ENCODE results near the gene UBE2E2. TPM values are rescaled to one million over a fixed set of nuclear protein-coding genes. Genes with fewer than 3 reads are reported as not detected.

UBE2E2 gene
- total and polyA plus RNA-seq, 7 experiments from 2014 or later, result 2.4 to 28.8 (median 15.3) TPM

GRCh38 chr3:23496165-23496564 is 293.0 kb downstream of the UBE2E2 start:
- intact Hi-C loops (cut with micrococcal nuclease), result no loop called here
- ChIA-PET POLR2A (no interaction called here), CTCF (no interaction called here)
- H3K27me3 Mint-ChIP-seq, result no peaks in the 10 kb centered on the region
- H3K27ac Mint-ChIP-seq, result no peak overlapping the region
- Histone ChIP-seq H3K4me3 (ENCODE audit: low read length) (no peak overlapping the region), H3K27me3 (ENCODE audit: control insufficient read depth in 2 of 2, insufficient read depth in 2 of 2, low read length in 2 of 2) (no peaks in the 10 kb centered on the region), H3K36me3 (ENCODE audit: control insufficient read depth in 2 of 3, insufficient read depth in 3 of 3, low read length in 3 of 3) (no peaks in the 10 kb centered on the region), H3K4me1 (ENCODE audit: control insufficient read depth in 2 of 2, insufficient read depth in 2 of 2, low read length in 2 of 2) (no peaks in the 10 kb centered on the region), H3K27ac (ENCODE audit: low read depth, low read length) (no peak overlapping the region), H3K9me3 (ENCODE audit: control insufficient read depth in 2 of 3, low read length in 3 of 3) (no peaks in the 10 kb centered on the region)
- H3K4me1 Mint-ChIP-seq, result peaks cover 0 to 5% (median 0%) of the 10 kb centered on the region in 7 donors
- H3K36me3 Mint-ChIP-seq, result peaks cover 0 to 7% (median 0%) of the 10 kb centered on the region in 5 donors
- ATAC-seq, result no peak
- no peaks in the 10 kb centered on the region for H3K9me3 Mint-ChIP-seq
- DNase-seq, result no peak
- H3K4me3 Mint-ChIP-seq, result no peak overlapping the region

GRCh38 chr3:23497156-23497555 is 294.0 kb downstream of the UBE2E2 start:
- H3K27me3 ChIP-seq (ENCODE audit: control insufficient read depth in 2 of 2, insufficient read depth in 2 of 2, low read length in 2 of 2), result no peaks in the 10 kb centered on the region
- no peaks in the 10 kb centered on the region for H3K27me3 Mint-ChIP-seq
- no peaks in the 10 kb centered on the region for H3K9me3 ChIP-seq (ENCODE audit: control insufficient read depth in 2 of 3, low read length in 3 of 3)
- peaks cover 0 to 5% (median 0%) of the 10 kb centered on the region in 7 donors for H3K4me1 Mint-ChIP-seq
- DNase-seq (no peak), ATAC-seq (no peak)
- no peaks in the 10 kb centered on the region for H3K9me3 Mint-ChIP-seq
- no peak overlapping the region for H3K27ac ChIP-seq (ENCODE audit: low read depth, low read length)
- no peak overlapping the region for H3K4me3 Mint-ChIP-seq
- peaks cover 0 to 12% (median 0%) of the 10 kb centered on the region in 5 donors for H3K36me3 Mint-ChIP-seq
- intact Hi-C loops (cut with micrococcal nuclease), result no loop called here
- H3K36me3 ChIP-seq (ENCODE audit: control insufficient read depth in 2 of 3, insufficient read depth in 3 of 3, low read length in 3 of 3), result no peaks in the 10 kb centered on the region
- ChIA-PET CTCF (no interaction called here), POLR2A (no interaction called here)
- no peaks in the 10 kb centered on the region for H3K4me1 ChIP-seq (ENCODE audit: control insufficient read depth in 2 of 2, insufficient read depth in 2 of 2, low read length in 2 of 2)
- no peak overlapping the region for H3K27ac Mint-ChIP-seq
- no peak overlapping the region for H3K4me3 ChIP-seq (ENCODE audit: low read length)

GRCh38 chr3:23501201-23501802 is 298.2 kb downstream of the UBE2E2 start:
- Histone ChIP-seq H3K4me1 (ENCODE audit: control insufficient read depth in 2 of 2, insufficient read depth in 2 of 2, low read length in 2 of 2) (no peaks in the 10 kb centered on the region), H3K4me3 (ENCODE audit: low read length) (no peak overlapping the region), H3K9me3 (ENCODE audit: control insufficient read depth in 2 of 3, low read length in 3 of 3) (no peaks in the 10 kb centered on the region), H3K27ac (ENCODE audit: low read depth, low read length) (no peak overlapping the region), H3K36me3 (ENCODE audit: control insufficient read depth in 2 of 3, insufficient read depth in 3 of 3, low read length in 3 of 3) (no peaks in the 10 kb centered on the region), H3K27me3 (ENCODE audit: control insufficient read depth in 2 of 2, insufficient read depth in 2 of 2, low read length in 2 of 2) (no peaks in the 10 kb centered on the region)
- intact Hi-C loops (cut with micrococcal nuclease), result no loop called here
- ChIA-PET CTCF (no interaction called here), POLR2A (no interaction called here)
- peaks cover 0 to 2% (median 0%) of the 10 kb centered on the region in 11 donors for H3K9me3 Mint-ChIP-seq
- H3K36me3 Mint-ChIP-seq, result peaks cover 0 to 15% (median 0%) of the 10 kb centered on the region in 5 donors
- no peak overlapping the region for H3K4me3 Mint-ChIP-seq
- H3K27ac Mint-ChIP-seq, result no peak overlapping the region
- ATAC-seq, result no peak
- H3K27me3 Mint-ChIP-seq, result no peaks in the 10 kb centered on the region
- DNase-seq, result no peak
- peaks cover 0 to 2% (median 0%) of the 10 kb centered on the region in 7 donors for H3K4me1 Mint-ChIP-seq

- Histone ChIP-seq H3K9me3 (ENCODE audit: control insufficient read depth in 2 of 3, low read length in 3 of 3) (no peaks in the 10 kb centered on the region), H3K27me3 (ENCODE audit: control insufficient read depth in 2 of 2, insufficient read depth in 2 of 2, low read length in 2 of 2) (no peaks in the 10 kb centered on the region), H3K4me3 (ENCODE audit: low read length) (no peak overlapping the region), H3K36me3 (ENCODE audit: control insufficient read depth in 2 of 3, insufficient read depth in 3 of 3, low read length in 3 of 3) (no peaks in the 10 kb centered on the region), H3K27ac (ENCODE audit: low read depth, low read length) (no peak overlapping the region), H3K4me1 (ENCODE audit: control insufficient read depth in 2 of 2, insufficient read depth in 2 of 2, low read length in 2 of 2) (no peaks in the 10 kb centered on the region)
- H3K4me3 Mint-ChIP-seq, result no peak overlapping the region
- intact Hi-C loops (cut with micrococcal nuclease), result no loop called here
- peaks cover 0 to 3% (median 0%) of the 10 kb centered on the region in 7 donors for H3K4me1 Mint-ChIP-seq
- CTCF ChIA-PET, result no interaction called here
- H3K27me3 Mint-ChIP-seq, result no peaks in the 10 kb centered on the region
- H3K36me3 Mint-ChIP-seq, result peaks cover 0 to 24% (median 6%) of the 10 kb centered on the region in 5 donors
- peaks cover 0 to 5% (median 0%) of the 10 kb centered on the region in 11 donors for H3K9me3 Mint-ChIP-seq
- no peak for ATAC-seq
- POLR2A ChIA-PET, result no interaction called here
- H3K27ac Mint-ChIP-seq, result no peak overlapping the region
- DNase-seq, result no peak
These were observed 305.3 kb downstream of the UBE2E2 start for GRCh38 chr3:23508464-23508863.

- ATAC-seq, result no peak
- Histone ChIP-seq H3K27ac (ENCODE audit: low read depth, low read length) (no peak overlapping the region), H3K4me1 (ENCODE audit: control insufficient read depth in 2 of 2, insufficient read depth in 2 of 2, low read length in 2 of 2) (no peaks in the 10 kb centered on the region), H3K9me3 (ENCODE audit: control insufficient read depth in 2 of 3, low read length in 3 of 3) (no peaks in the 10 kb centered on the region), H3K36me3 (ENCODE audit: control insufficient read depth in 2 of 3, insufficient read depth in 3 of 3, low read length in 3 of 3) (no peaks in the 10 kb centered on the region), H3K4me3 (ENCODE audit: low read length) (no peak overlapping the region), H3K27me3 (ENCODE audit: control insufficient read depth in 2 of 2, insufficient read depth in 2 of 2, low read length in 2 of 2) (no peaks in the 10 kb centered on the region)
- Mint-ChIP-seq H3K9me3 (no peaks in the 10 kb centered on the region), H3K27me3 (no peaks in the 10 kb centered on the region), H3K36me3 (peaks cover 0 to 5% (median 0%) of the 10 kb centered on the region in 5 donors), H3K27ac (peak overlapping the region in 1 of 9 donors; percentile 2), H3K4me3 (no peak overlapping the region), H3K4me1 (no peaks in the 10 kb centered on the region)
- no peak for DNase-seq
- ChIA-PET CTCF (no interaction called here), POLR2A (no interaction called here)
- intact Hi-C loops (cut with micrococcal nuclease), result no loop called here
These were observed 315.3 kb downstream of the UBE2E2 start for GRCh38 chr3:23518441-23518840.

- DNase-seq (no peak), ATAC-seq (no peak)
- Mint-ChIP-seq H3K9me3 (no peaks in the 10 kb centered on the region), H3K36me3 (peaks cover 0 to 5% (median 0%) of the 10 kb centered on the region in 5 donors), H3K4me3 (no peak overlapping the region), H3K4me1 (no peaks in the 10 kb centered on the region), H3K27me3 (no peaks in the 10 kb centered on the region), H3K27ac (no peak overlapping the region)
- no peaks in the 10 kb centered on the region for H3K27me3 ChIP-seq (ENCODE audit: control insufficient read depth in 2 of 2, insufficient read depth in 2 of 2, low read length in 2 of 2)
- no peaks in the 10 kb centered on the region for H3K4me1 ChIP-seq (ENCODE audit: control insufficient read depth in 2 of 2, insufficient read depth in 2 of 2, low read length in 2 of 2)
- no peaks in the 10 kb centered on the region for H3K36me3 ChIP-seq (ENCODE audit: control insufficient read depth in 2 of 3, insufficient read depth in 3 of 3, low read length in 3 of 3)
- no peaks in the 10 kb centered on the region for H3K9me3 ChIP-seq (ENCODE audit: control insufficient read depth in 2 of 3, low read length in 3 of 3)
- no peak overlapping the region for H3K27ac ChIP-seq (ENCODE audit: low read depth, low read length)
- CTCF ChIA-PET, result no interaction called here
- POLR2A ChIA-PET, result no interaction called here
- intact Hi-C loops (cut with micrococcal nuclease), result no loop called here
- no peak overlapping the region for H3K4me3 ChIP-seq (ENCODE audit: low read length)
These were observed 316.4 kb downstream of the UBE2E2 start for GRCh38 chr3:23519314-23520208.

- DNase-seq (no peak), ATAC-seq (no peak)
- no peak overlapping the region for H3K27ac ChIP-seq (ENCODE audit: low read depth, low read length)
- intact Hi-C loops (cut with micrococcal nuclease), result no loop called here
- no peak overlapping the region for H3K4me3 ChIP-seq (ENCODE audit: low read length)
- no peaks in the 10 kb centered on the region for H3K36me3 ChIP-seq (ENCODE audit: control insufficient read depth in 2 of 3, insufficient read depth in 3 of 3, low read length in 3 of 3)
- no peaks in the 10 kb centered on the region for H3K4me1 ChIP-seq (ENCODE audit: control insufficient read depth in 2 of 2, insufficient read depth in 2 of 2, low read length in 2 of 2)
- POLR2A ChIA-PET, result no interaction called here
- no peak overlapping the region for H3K4me3 Mint-ChIP-seq
- no peaks in the 10 kb centered on the region for H3K27me3 ChIP-seq (ENCODE audit: control insufficient read depth in 2 of 2, insufficient read depth in 2 of 2, low read length in 2 of 2)
- H3K4me1 Mint-ChIP-seq, result no peaks in the 10 kb centered on the region
- no peaks in the 10 kb centered on the region for H3K9me3 ChIP-seq (ENCODE audit: control insufficient read depth in 2 of 3, low read length in 3 of 3)
- no peak overlapping the region for H3K27ac Mint-ChIP-seq
- H3K36me3 Mint-ChIP-seq, result peaks cover 0 to 3% (median 0%) of the 10 kb centered on the region in 5 donors
- CTCF ChIA-PET, result no interaction called here
- H3K27me3 Mint-ChIP-seq, result no peaks in the 10 kb centered on the region
- H3K9me3 Mint-ChIP-seq, result no peaks in the 10 kb centered on the region
These were observed 324.2 kb downstream of the UBE2E2 start for GRCh38 chr3:23527326-23527725.
